Hematopoietic multipotent progenitor cell treated with erythropoietin and hydrocortisone succinate and interleukin-3 and kit ligand, for 6 days (in vitro differentiated cells): ENCODE measurements around the gene BHLHA15.
A peak's percentile ranks its signal among the peaks of the same experiment; 100 is the strongest.
"Not testable (repeated sequence)": the region's sequence is repeated elsewhere in the genome, so short reads cannot be mapped to it uniquely, and the experiment has no call there.

Source experiments
- DNase-seq: peaks from one replicate; pipeline ENCODE4 v3.0.0-alpha.2; 2015

BHLHA15 gene

DNA sequence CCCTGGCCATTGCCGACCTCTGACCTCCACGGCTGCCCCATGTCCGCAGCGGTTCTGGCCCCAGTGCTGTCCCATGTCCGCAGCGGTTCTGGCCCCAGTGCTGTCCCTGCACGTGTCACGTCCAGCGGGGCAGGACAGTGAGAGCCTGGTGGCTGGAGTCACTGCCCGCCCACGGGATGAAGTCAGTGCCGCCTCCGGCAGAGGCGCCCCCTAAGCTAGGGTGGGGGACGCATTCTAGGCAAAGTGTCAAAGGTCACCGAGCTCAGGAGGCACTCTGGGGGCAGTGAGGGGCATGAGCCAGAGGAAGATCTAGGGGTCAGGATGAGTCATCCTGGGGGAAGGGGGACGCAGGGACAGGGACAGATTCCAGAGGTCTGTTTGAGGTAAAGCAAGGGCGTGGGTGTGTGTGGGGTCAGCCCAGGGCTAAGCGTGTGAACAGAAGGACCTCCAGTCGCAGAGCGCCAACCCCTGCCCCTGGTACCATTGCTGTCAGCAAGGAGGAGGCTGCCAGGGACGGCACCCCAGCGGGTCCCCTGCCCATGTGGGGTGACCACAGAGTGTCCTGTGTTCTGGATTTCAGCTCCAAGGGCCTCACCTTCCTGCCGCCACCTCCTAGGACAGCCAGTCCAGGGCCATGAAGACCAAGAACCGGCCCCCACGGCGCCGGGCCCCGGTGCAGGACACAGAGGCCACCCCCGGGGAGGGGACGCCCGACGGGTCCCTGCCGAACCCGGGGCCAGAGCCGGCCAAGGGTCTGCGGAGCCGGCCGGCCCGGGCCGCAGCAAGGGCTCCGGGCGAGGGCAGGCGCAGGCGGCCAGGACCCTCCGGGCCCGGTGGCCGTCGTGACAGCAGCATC lies 665 bp downstream of the BHLHA15 start:
- DNase-seq: no peak

DNA sequence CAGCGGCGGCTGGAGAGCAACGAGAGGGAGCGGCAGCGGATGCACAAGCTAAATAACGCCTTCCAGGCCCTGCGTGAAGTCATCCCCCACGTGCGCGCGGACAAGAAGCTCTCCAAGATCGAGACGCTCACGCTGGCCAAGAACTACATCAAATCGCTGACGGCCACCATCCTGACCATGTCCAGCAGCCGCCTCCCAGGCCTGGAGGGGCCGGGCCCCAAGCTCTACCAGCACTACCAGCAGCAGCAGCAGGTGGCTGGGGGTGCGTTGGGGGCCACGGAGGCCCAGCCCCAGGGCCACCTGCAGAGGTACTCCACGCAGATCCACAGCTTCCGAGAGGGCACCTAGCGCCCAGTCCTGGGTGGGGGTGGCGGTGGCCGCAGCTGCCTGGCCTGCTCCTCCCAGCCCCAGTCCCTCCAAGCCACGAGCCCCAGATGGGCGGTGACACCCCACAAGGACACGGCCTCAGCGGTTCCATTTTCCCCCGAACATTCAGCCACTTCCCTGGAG lies 1.3 kb downstream of the BHLHA15 start:
- DNase-seq: no peak

DNA sequence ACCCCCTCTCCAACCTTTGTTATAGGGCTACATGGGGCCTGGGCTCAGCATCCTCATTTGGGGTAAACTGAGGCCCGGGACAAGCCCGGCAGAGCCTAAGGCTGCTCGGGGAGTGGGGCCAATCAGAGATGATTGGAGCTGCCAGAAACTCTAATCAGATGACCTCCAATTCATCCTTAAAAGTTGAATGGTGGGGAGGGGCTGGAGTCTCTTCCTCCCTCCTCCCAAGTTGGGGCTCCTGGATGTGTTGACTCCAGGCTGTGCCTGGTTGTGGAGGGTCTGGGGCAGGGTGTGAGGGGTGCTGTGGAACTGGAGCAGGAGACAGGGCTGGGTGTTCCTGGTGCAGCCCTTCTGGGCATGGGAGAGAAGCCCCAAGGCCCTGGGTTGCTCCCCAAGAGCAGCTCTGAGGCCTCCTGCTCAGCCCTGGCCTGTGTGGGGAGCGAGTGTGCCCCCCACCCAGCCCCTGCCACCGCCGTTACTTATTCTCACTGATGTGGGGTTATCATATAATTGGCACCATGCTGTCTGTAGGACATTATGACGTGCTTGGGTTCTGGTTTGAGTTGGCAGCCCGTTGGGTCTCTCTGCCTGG lies 2.2 kb downstream of the BHLHA15 start:
- DNase-seq: no peak

DNA sequence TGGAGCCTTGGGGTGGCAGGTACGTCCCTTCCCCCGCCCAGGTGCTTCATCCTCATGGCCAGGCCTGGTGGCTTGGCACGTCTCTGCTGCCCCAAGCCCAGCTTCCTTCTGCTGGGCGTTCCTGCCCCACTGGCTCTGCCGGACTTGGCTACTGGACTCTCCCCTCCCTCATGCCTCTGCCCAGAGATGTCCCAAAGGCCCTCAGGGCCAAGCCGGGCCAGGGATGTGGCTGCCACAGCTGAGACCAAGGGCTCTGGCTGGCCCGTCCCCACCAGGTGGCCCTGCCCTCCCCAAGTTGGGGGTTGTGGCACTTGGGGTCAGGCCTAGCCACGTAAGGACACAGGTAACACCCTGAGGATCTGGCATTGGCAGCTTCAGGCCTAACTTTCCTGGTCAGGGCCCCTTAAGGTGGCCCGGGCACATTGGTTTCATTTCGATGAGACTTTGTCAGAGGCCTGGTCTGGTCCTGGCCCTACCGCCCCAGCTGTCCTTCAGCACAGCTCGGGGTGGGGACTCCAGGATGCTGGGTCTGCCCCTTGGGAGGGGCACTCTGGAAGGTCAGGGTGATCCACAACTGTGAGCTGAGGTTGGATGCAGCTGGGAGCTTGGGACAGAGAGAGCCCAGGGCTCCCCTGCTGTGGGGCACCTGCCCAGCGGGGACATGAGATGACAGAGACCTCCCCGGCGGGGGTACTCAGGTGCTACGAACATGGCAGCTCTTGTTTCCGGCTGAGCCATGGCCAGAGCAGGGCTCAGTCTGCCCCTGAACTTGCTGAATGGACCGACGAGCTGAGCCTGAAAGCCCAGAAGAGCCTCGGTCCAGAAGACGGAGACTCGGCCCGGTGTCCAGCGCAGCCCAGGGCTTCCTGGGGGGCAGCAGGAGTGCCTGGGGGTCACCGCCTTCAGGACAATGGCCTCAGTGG lies 2.9 kb downstream of the BHLHA15 start:
- no peak for DNase-seq

DNA sequence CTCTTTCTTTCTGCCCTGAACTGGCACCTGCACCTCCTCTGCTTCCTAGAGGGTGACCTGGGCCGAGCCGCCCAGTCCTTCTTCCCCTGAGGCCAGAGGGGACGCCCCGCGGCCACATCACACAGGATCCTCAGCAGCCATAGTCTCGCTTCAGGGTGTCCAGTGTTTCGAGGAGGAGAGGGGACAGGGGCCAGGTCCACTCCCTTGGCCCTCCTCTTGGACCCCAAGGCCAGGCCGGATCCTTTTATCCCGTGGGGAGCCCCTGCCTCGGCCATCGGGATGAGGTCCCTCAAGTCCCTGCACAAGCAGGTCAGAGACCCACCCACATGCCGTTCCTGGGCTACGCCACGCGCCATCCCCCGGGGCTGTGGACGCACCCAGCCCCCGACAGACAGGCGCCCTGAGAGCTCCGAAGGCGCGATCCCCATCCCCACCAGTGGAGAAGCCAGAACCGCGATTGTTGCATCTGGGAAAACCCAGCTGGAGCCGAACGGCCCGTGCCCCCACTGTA lies 3.6 kb downstream of the BHLHA15 start:
- no peak for DNase-seq

DNA sequence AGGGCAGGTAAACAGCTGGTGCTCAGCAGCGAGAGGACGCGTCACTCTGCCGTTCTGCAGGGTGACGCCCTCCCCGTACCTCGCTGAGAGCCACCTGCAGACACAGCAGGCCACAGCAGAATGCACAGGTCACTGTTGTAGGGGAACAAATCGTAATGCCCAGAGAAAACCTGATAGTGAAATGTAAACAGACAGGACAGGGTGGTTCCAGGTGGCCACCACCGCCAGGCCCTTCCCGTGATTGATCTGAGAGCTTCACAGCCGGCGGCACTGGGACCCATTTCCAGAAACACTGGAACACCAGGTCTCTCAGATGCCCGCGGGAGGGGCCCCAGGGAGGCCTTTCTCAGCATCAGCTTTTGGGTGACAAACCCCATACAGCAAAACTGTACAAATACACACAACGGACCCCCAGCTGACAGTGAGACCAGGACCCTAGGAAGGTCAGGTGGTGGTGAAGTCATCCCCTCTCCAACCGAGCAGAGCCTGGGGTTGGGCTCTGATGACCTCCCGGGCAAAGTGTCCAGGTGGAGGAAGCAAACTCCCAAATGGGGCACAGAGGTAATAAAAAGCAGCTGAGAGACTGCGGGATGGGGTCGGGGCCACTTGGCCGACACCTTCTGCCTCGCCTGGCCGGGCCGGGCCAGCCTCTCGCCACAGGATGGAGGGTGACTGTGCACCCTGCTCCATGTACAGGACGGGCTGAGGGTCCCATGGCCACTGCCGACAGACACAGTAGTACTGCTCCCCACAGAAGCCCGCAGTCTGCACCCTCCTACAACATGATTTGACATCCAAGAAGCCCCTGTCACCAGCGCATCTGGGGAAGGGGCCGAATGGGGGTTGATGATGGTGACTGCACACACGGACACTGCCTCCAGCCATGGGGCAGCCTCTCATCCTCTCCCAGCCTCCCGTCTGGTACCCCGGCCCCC lies 4.6 kb downstream of the BHLHA15 start:
- DNase-seq: no peak

DNA sequence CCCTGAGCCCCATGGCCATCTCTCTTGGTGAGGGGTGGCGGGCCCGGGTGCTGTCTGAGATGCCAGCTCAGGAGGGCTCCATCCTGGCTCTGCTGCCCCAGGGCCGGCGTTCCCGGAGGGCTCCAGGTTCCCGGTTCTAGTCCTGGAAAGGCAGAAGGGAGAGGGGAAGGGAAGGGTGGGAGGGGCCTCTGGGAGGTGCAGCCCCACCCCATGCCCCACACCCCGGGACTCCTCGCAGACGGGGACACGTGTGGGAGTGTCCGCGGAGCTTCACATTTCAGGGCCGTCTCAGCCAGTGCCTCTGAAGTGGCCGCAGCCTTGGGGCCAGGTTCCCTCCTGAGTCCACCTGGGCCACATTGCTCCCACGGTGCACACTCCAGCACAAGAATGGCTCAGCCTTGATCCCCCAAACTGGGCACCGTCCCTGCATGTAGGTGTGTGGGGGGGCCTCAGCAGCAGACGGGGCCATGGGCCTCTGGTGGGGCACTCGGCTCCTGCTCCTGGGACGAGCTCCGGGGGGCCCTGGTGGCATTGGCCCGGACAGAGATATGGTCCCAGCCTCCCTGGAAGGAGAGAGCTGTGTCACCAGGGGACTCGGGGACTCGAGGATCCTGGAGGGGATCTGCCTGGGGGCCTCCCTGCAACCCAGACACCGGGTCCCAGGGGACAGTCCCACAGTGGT lies 5.8 kb downstream of the BHLHA15 start:
- DNase-seq: no peak

DNA sequence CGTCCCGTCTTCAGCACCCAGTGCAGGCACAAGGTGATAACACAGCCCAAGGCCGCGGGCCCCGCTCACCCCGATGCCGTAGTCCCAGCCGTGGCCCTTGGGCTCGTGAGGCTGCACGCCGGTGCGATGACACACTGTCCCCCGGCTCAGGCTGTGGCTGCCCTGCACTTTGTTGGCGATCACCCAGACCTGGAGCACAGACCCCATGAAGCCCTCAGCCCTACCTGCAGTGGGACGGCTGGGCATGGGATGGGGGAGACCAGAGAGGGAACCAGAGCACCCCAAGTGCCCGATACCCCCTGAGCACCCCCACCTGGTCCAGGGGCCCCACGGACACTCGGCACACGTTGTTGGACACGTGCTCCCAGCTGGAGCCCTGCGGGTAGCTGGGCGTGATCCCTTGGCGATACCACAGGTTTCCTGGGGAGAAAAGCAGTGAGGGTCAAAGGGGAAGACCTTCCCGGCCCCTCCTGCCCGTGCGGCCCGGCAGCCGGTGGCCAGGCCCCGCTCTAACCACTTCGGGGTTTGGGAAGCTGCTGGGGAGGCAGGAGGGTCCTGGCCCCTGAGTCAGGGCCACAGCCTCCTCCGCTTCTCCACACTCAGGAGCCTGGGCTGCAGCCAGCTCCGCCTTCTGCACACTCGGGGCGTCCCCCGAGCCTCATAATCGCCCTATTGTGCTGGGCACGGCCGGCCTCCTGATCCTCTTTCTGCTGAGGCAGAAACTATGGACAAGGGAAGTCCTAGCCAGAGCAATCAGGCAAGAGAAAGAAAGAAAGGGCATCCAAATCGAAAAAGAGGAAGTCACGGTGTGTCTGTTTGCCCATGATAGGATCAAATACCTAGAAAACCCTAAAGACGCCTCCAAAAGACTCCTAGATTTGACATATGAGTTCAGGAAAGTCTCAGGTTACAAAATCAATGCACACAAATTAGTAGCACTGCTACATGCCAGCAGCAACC lies 6.7 kb downstream of the BHLHA15 start:
- peak; percentile 75 for DNase-seq

DNA sequence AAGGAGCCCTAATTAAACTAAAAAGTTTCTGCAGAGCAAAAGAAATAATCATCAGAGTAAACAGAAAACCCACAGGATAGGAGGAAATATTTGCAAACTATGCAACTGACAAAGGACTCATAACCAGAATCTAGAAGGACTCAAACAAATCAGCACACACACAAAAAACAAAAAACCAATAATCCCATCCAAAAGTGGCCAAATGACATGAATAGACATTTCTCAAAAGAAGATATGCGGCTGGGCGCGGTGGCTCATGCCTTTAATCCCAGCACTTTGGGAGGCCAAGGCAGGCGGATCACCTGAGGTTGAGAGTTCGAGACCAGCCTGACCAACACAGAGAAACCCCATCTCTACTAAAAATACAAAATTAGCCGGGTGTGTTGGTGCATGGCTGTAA lies 8.1 kb downstream of the BHLHA15 start:
- not testable (repeated sequence) for DNase-seq

DNA sequence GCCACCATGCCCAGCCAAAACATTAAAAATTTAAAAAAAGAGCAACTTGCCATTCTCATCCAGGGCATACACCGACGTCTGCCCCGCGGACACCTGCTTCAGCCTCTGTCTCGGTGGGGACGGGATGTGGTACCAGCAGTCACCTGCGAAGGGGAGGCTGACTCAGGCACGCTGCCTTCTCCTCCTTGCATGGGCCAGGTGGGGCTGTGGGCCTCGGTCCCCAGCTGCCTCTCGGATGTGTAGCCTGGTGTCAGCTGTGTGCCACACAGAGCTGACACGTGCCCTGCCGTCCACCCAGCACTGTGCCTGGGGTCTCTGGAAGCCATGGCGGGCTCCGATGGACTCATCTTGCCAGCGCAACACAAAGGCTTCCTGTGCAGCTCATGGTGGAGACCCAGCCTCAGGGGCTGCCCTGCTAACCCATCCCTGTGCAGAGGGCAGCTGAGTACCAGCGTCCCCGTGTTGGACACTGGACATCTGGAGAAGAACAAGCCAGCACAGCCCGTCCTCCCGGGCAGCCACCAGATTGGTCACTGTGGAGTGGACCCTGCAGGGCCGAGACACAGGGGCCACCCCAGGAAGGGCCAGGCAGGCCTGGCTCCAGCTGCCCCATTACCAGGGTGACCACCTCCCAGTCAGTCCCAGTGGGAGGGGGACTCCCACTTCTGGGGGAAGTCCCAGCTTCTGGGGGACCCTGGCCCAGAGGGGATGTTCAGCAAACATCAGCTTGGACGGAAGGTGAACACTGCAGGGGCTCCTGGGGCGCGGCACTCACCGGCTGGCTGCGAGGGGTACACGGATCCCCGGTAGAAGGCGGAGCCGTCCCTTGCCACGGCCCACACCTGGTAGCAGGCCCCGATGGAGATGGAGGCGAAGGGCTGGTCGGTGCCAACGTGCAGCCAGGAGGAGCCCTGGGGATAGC lies 10.6 kb downstream of the BHLHA15 start:
- no peak for DNase-seq

DNA sequence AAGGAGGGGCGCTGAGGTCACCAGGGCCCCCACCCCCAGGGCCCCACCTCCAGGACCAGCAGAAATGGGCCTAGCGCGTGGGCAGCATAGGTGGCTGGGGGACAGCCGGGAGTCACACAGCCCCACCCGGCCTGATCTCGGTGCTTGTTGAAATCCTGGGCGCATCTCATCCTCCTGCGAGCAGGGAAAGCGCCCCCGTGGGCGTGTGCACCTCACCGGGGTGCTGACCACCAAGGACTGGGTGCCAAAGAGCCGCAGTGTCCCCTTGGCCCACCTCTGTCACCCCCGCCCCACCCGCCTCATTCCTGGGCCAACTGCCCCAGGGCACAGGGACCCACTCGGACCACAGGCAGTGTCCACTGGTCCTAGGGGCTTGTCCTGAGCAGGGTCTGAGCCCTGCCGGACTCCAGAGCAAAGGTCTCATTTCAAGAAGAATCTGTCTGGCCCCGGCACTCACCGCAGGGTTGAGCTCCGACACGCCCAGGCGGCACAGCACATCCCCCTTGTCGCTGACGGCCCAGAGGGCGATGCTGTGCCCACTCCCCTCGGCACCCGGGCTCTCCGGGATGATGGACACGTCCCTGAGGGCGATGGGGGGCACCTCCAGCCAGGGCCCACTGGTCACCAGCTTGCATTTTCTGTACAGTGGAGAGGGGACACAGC lies 11.4 kb downstream of the BHLHA15 start:
- DNase-seq: no peak

DNA sequence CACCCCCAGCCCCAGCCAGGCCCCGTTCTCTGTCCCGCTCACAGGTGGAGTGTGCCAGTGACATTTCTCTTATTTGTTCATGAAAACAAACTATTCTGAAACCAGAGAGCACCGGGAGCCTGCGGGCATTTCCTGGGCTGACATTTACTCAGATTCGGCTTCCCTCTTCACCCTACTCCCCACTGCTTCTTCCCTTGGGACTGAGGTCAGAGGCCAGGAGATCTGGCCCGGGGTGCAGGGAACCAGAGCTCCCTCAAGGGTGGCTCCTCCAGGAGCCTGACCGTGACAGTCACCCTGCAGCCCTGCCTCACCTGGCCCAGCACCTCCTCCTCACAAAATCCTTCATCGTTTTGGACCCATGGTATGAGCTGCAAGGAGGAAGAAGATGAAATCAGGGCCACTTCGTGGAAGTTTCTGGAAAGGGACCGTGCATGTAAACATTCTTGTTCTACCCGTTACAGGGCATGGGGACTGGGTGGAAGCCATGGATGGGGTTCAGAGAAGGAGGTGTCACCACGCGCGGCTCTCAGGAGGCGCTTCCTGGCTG lies 12.2 kb downstream of the BHLHA15 start:
- DNase-seq: no peak

DNA sequence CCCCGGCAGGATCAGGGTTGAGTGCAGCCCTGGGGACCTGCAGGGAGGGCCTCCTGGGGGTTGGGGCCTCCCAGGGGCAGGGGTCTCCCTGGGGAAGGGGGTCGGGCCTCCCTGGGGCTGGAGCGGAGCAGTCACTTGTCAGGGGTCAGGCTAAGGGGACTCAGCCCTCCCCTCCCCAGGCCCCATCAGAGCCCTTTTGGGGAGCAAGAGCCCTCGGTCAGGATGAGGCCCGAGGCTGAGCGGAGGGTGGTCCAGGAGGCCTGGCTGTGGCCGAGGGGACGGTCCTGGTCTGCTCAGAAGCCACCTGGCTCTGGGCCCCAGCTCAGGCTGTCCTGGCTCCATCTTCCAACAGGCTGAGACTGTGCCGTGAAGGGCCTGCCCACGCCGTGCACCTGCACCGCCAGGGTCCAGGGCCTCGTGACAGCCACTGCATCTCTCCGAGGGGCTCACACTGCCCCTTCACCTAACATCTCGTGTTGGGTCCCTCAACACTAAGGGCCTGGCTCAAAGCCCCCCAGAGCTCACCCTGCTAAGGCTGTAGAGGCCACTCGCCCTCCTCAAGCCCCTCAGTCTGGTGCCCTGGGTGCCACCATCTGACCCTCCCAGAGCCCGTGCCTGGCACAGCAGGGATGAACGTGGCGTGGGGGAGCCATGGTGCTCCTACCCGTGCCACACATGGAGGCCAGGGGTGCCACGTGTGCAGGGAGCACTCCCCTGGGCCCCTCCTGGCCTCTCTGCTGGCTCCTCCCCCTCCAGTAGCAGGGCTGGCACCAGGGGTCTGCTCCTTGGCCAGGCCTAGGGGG lies 12.9 kb downstream of the BHLHA15 start:
- no peak for DNase-seq

DNA sequence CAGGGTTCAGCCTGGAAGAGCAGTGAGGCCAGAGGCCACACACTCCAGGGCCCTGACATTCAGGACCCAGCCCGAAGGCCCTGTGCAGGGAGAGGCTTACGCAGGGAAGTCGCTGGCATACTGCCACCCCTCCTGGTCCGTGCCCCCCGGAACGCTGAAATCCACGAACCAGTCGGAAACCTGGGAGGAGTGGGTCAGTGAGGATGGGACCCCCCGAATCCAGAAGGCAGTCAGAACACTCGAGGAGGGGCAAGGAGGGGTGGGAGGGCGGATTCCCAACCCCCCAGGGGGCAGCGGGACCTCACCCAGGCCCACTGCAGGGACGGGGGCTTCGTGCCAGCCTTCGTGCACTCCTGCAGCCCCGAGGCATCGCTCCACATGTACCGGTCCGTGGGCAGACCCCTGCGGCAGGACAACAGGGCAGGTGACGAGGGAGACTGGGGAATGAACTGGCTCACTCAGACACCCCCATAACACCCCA lies 13.5 kb downstream of the BHLHA15 start:
- DNase-seq: no peak

DNA sequence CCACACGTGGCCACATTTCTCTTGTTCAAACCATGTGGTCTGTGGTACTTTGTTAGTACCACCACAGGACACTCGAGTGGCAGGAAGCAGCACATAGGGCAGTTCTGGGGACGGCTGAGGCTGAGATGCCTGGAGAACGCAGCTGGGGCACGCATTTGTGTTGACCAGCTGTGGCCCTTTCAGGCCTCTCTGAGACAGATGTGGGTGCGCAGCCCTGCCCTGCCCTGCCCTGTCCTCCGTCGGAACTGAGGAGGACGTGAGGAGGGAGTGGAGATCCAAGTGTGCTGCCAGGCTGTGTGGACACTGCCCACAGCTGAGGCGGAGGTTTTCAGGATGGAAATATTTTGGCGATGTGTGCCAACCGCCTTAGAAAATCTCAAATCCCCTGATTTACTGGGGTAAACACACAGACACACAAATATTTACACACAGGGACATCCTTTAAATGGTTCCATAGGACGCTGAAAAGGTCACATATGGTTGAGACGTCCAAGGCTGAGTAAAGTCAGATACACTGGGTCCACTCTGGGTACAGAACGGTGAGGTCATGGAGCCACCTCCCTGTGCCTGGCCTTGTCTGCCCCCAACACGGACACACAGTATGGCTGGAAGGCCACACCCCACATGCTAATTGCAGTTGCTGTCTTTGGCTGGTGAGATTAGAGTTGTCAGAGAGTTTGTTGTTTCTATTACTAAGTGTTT lies 14.8 kb downstream of the BHLHA15 start:
- DNase-seq: no peak

DNA sequence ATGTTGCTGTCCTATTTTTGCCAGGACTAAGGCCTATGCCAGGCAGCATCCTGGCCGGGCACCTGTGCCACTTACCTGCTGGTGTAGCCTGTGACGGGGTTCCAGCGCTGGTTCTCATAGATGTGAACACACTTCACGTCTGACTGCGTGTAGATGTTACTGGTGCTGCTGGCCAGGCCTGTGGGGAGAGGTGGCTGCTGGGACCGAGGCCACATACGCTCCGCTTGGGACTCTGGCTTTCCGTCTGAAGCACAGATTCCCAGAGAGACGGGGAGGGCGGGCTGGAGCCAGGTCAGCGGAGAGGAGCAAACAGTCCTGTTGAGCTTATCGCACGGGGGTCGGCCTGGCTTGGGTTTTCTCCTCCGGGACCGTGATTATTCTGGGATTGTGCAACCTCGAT lies 16.7 kb downstream of the BHLHA15 start:
- DNase-seq: no peak
